WTC11 (cell line): Measurements from ENCODE around the gene SRSF4. TPM values are rescaled to one million over a fixed set of nuclear protein-coding genes. Genes with fewer than 3 reads are reported as not detected.

Source experiments
- ATAC-seq: fragments of 200-7000 bp; cut with Tn5 transposase; 2 replicates; pipeline ENCODE4 v1.10.0; 2021; ENCODE audit warnings: mild to moderate bottlenecking, moderate library complexity
- CTCF ChIA-PET: fragments of 300-600 bp; sonication (Branson Sonifier 250); formaldehyde crosslinking; loops from one replicate; lab custom pipeline; 2021; ENCODE audit warnings: antibody characterized with exemption; lab: Charles Lee
- POLR2A ChIA-PET: fragments of 350-600 bp; sonication (Branson Sonifier 250); formaldehyde crosslinking; loops from one replicate; lab custom pipeline; 2021; ENCODE audit warnings: antibody characterized with exemption; lab: Charles Lee
- DNase-seq: peaks from one replicate; pipeline ENCODE4 v3.0.0; 2021; ENCODE audit warnings: low spot score
- H3K27ac Mint-ChIP-seq: 2 replicates; pipeline ENCODE4 v1.8.0; 2021; ENCODE audit warnings: mixed read lengths
- H3K27me3 Mint-ChIP-seq: 2 replicates; pipeline ENCODE4 v1.8.0; 2021; ENCODE audit warnings: low read depth, mild to moderate bottlenecking, moderate library complexity, mixed read lengths
- H3K36me3 Mint-ChIP-seq: 2 replicates; pipeline ENCODE4 v1.8.0; 2021; ENCODE audit warnings: mixed read lengths
- H3K4me1 Mint-ChIP-seq: 2 replicates; pipeline ENCODE4 v1.8.0; 2022; ENCODE audit warnings: mixed read lengths
- H3K4me3 Mint-ChIP-seq: 2 replicates; pipeline ENCODE4 v1.8.0; 2021; ENCODE audit warnings: mild to moderate bottlenecking, moderate library complexity, mixed read lengths
- H3K9me3 Mint-ChIP-seq: 2 replicates; pipeline ENCODE4 v1.8.0; 2021; ENCODE audit warnings: mixed read lengths
- ATF1 ChIP-seq: sonication (generic); formaldehyde crosslinking; IDR thresholded peaks from 2 replicates; pipeline ENCODE4 v1.8.1; 2023; ENCODE audit warnings: mild to moderate bottlenecking, moderate library complexity, missing genetic modification reagents
- ERG ChIP-seq: fragments of 250-450 bp; sonication (Bioruptor Pico); IDR thresholded peaks from 2 replicates; pipeline ENCODE4 v1.8.0; 2021; ENCODE audit warnings: mild to moderate bottlenecking
- ESRRA ChIP-seq: sonication (generic); formaldehyde crosslinking; IDR thresholded peaks from 2 replicates; pipeline ENCODE4 v1.8.1; 2022; ENCODE audit warnings: mild to moderate bottlenecking, missing genetic modification reagents, borderline replicate concordance
- ETV6 ChIP-seq: sonication (generic); formaldehyde crosslinking; IDR thresholded peaks from 2 replicates; pipeline ENCODE4 v1.8.1; 2022; ENCODE audit warnings: mild to moderate bottlenecking, missing genetic modification reagents
- FOXK1 ChIP-seq: sonication (generic); formaldehyde crosslinking; IDR thresholded peaks from 2 replicates; pipeline ENCODE4 v1.8.0; 2022; ENCODE audit warnings: mild to moderate bottlenecking, moderate library complexity, missing genetic modification reagents
- FOXP1 ChIP-seq: sonication (generic); formaldehyde crosslinking; IDR thresholded peaks from 2 replicates; pipeline ENCODE4 v1.8.0; 2022; ENCODE audit warnings: missing genetic modification reagents, mild to moderate bottlenecking, moderate library complexity, borderline replicate concordance
- HMGA2 ChIP-seq: fragments of 250-450 bp; sonication (Bioruptor Pico); IDR thresholded peaks from 2 replicates; pipeline ENCODE4 v1.4.0; 2021; ENCODE audit warnings: mild to moderate bottlenecking, moderate library complexity
- IRF2 ChIP-seq: sonication (generic); formaldehyde crosslinking; IDR thresholded peaks from 2 replicates; pipeline ENCODE4 v1.8.0; 2022; ENCODE audit warnings: low read depth, missing genetic modification reagents, borderline replicate concordance
- MYBL2 ChIP-seq: sonication (generic); formaldehyde crosslinking; IDR thresholded peaks from 2 replicates; pipeline ENCODE4 v1.8.1; 2023; ENCODE audit warnings: mild to moderate bottlenecking, moderate library complexity, missing genetic modification reagents
- NFE2L1 ChIP-seq: sonication (generic); formaldehyde crosslinking; IDR thresholded peaks from 2 replicates; pipeline ENCODE4 v1.8.1; 2023; ENCODE audit warnings: missing genetic modification reagents
- NR3C1 ChIP-seq: sonication (generic); formaldehyde crosslinking; conservative IDR thresholded peaks from 2 replicates; pipeline ENCODE4 v1.8.1; 2023; ENCODE audit warnings: low read depth, mild to moderate bottlenecking, missing genetic modification reagents
- RELA ChIP-seq: sonication (generic); formaldehyde crosslinking; IDR thresholded peaks from 2 replicates; pipeline ENCODE4 v1.8.1; 2022; ENCODE audit warnings: missing genetic modification reagents, mild to moderate bottlenecking, borderline replicate concordance
- SMAD3 ChIP-seq: sonication (generic); formaldehyde crosslinking; IDR thresholded peaks from 2 replicates; pipeline ENCODE4 v1.8.0; 2022; ENCODE audit warnings: missing genetic modification reagents, mild to moderate bottlenecking, borderline replicate concordance
- SMAD4 ChIP-seq: sonication (generic); formaldehyde crosslinking; IDR thresholded peaks from 2 replicates; pipeline ENCODE4 v1.8.0; 2022; ENCODE audit warnings: mild to moderate bottlenecking, missing genetic modification reagents
- SP1 ChIP-seq: sonication (generic); formaldehyde crosslinking; conservative IDR thresholded peaks from 2 replicates; pipeline ENCODE4 v1.8.1; 2022; ENCODE audit warnings: missing genetic modification reagents
- TEAD4 ChIP-seq: sonication (generic); formaldehyde crosslinking; IDR thresholded peaks from 2 replicates; pipeline ENCODE4 v1.8.0; 2022; ENCODE audit warnings: mild to moderate bottlenecking, missing genetic modification reagents
- TP53 ChIP-seq: sonication (generic); formaldehyde crosslinking; IDR thresholded peaks from 2 replicates; pipeline ENCODE4 v1.8.1; 2023; ENCODE audit warnings: mild to moderate bottlenecking, missing genetic modification reagents
- ZMAT4 ChIP-seq: fragments of 250-450 bp; sonication (Bioruptor Pico); IDR thresholded peaks from 2 replicates; pipeline ENCODE4 v1.9.0; 2021; ENCODE audit warnings: mild to moderate bottlenecking
- ZNF121 ChIP-seq: sonication (generic); formaldehyde crosslinking; IDR thresholded peaks from 2 replicates; pipeline ENCODE4 v1.8.0; 2023; ENCODE audit warnings: missing genetic modification reagents
- ZNF138 ChIP-seq: sonication (generic); formaldehyde crosslinking; conservative IDR thresholded peaks from 2 replicates; pipeline ENCODE4 v1.8.1; 2022; ENCODE audit warnings: mild to moderate bottlenecking, moderate library complexity, missing genetic modification reagents
- ZNF263 ChIP-seq: sonication (generic); formaldehyde crosslinking; IDR thresholded peaks from 2 replicates; pipeline ENCODE4 v1.8.1; 2022; ENCODE audit warnings: low read depth, mild to moderate bottlenecking, moderate library complexity, missing genetic modification reagents
- ZNF425 ChIP-seq: fragments of 250-450 bp; sonication (Bioruptor Pico); conservative IDR thresholded peaks from 2 replicates; pipeline ENCODE4 v1.9.0; 2021; ENCODE audit warnings: mild to moderate bottlenecking
- ZNF671 ChIP-seq: fragments of 250-450 bp; sonication (Bioruptor Pico); IDR thresholded peaks from 2 replicates; pipeline ENCODE4 v1.8.0; 2021; ENCODE audit warnings: mild to moderate bottlenecking
- total RNA-seq: library from RNA; stranded (reverse); gene quantifications from 3 replicates; pipeline ENCODE4 v1.2.3, GENCODE V29; 2021
- TF ChIP-seq, protein P1 (sequence below): fragments of 250-450 bp; sonication (Bioruptor Pico); IDR thresholded peaks from 2 replicates; pipeline ENCODE4 v1.9.0; 2021; ENCODE audit warnings: moderate library complexity, mild to moderate bottlenecking, inconsistent platforms, borderline replicate concordance
- TF ChIP-seq, protein P2 (sequence below): sonication (generic); formaldehyde crosslinking; IDR thresholded peaks from 2 replicates; pipeline ENCODE4 v1.8.1; 2022; ENCODE audit warnings: mild to moderate bottlenecking, moderate library complexity, missing genetic modification reagents
- TF ChIP-seq, protein P3 (sequence below): sonication (generic); formaldehyde crosslinking; IDR thresholded peaks from 2 replicates; pipeline ENCODE4 v1.8.0; 2022; ENCODE audit warnings: mild to moderate bottlenecking, missing genetic modification reagents
- TF ChIP-seq, protein P4 (sequence below): fragments of 250-450 bp; sonication (Bioruptor Pico); IDR thresholded peaks from 2 replicates; pipeline ENCODE4 v1.9.0; 2021; ENCODE audit warnings: mild to moderate bottlenecking

The SRSF4 gene
- total RNA-seq, 1 experiment from 2014 or later: 99.9 TPM

DNA sequence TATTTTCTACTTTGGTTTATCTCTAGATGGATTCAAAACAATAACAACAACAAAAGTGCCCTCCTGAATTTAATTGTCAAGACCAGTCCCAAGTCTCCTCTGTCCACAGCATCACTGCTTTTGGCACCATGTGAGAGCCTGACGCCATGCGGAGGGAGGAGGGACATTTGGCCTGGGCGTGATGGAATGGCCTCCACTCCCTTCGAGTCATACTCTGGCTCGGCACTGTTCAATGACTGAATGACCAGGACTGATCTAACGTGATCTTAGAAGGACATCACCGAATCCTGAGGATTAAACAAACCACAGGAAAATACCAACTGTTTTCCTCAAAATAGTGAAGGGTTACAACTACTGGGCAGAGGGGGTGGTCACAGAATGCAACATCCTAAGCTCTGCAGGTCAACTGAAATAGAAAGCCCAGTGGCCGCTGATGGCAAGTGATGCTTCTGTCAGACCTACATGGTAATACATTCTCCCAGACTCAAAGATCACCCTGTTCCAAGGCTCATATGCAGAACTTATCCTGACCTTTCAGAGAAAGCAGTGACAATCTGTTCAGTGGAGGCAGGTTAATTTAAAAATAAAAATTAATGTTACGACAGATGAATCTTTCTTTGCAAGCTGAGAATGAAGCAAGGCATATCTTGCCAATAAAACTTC lies 19.1 kb downstream of the SRSF4 start:
- POLR2A ChIA-PET: no interaction called here
- TF ChIP-seq, protein P1, sequence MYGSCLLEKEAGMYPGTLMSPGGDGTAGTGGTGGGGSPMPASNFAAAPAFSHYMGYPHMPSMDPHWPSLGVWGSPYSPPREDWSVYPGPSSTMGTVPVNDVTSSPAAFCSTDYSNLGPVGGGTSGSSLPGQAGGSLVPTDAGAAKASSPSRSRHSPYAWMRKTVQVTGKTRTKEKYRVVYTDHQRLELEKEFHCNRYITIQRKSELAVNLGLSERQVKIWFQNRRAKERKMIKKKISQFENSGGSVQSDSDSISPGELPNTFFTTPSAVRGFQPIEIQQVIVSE (CRISPR knock-in tag): no peak
- TF ChIP-seq HMGA2 (CRISPR knock-in tag): no peak
- TF ChIP-seq ESRRA: no peak
- TF ChIP-seq MYBL2: no peak
- no peak for TF ChIP-seq ZNF671 (CRISPR knock-in tag)
- TF ChIP-seq FOXP1: no peak
- TF ChIP-seq RELA (CRISPR knock-in tag): no peak
- TF ChIP-seq SP1: no peak
- TF ChIP-seq TP53 (CRISPR knock-in tag): no peak
- TF ChIP-seq, protein P2, sequence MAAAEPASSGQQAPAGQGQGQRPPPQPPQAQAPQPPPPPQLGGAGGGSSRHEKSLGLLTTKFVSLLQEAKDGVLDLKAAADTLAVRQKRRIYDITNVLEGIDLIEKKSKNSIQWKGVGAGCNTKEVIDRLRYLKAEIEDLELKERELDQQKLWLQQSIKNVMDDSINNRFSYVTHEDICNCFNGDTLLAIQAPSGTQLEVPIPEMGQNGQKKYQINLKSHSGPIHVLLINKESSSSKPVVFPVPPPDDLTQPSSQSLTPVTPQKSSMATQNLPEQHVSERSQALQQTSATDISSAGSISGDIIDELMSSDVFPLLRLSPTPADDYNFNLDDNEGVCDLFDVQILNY: no peak
- TF ChIP-seq SMAD4 (CRISPR knock-in tag): no peak
- no peak for TF ChIP-seq NR3C1 (CRISPR knock-in tag)
- no peak for TF ChIP-seq IRF2
- no peak for TF ChIP-seq SMAD3
- no peak for TF ChIP-seq ZNF263 (CRISPR knock-in tag)
- no peak for TF ChIP-seq ERG
- no peak for TF ChIP-seq TEAD4 (CRISPR knock-in tag)
- TF ChIP-seq NFE2L1: no peak
- no peak for TF ChIP-seq ZMAT4 (CRISPR knock-in tag)
- Mint-ChIP-seq H3K27me3 (no peaks in the 10 kb centered on the region), H3K27ac (peak overlapping the region; percentile 34), H3K9me3 (no peaks in the 10 kb centered on the region), H3K36me3 (peaks cover 31% of the 10 kb centered on the region), H3K4me3 (no peak overlapping the region), H3K4me1 (peaks cover 71% of the 10 kb centered on the region)
- CTCF ChIA-PET: interaction anchor here (1.3 to 2.5 kb wide), 2 partner anchors 19 to 35 kb away, joined by 4 to 15 read pairs; partner anchors contain the start of gene SRSF4
- DNase-seq: no peak
- ATAC-seq: no peak

- CTCF ChIA-PET: interaction anchor here (1.3 to 2.5 kb wide), 2 partner anchors 20 to 35 kb away, joined by 4 to 15 read pairs; partner anchors contain the start of gene SRSF4
- no peak for TF ChIP-seq ETV6 (CRISPR knock-in tag)
- TF ChIP-seq, protein P3, sequence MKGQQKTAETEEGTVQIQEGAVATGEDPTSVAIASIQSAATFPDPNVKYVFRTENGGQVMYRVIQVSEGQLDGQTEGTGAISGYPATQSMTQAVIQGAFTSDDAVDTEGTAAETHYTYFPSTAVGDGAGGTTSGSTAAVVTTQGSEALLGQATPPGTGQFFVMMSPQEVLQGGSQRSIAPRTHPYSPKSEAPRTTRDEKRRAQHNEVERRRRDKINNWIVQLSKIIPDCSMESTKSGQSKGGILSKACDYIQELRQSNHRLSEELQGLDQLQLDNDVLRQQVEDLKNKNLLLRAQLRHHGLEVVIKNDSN (CRISPR knock-in tag): no peak
- no peak for TF ChIP-seq ZNF425 (CRISPR knock-in tag)
- TF ChIP-seq ERG: no peak
- no peak for TF ChIP-seq ZNF138
- TF ChIP-seq, protein P4, sequence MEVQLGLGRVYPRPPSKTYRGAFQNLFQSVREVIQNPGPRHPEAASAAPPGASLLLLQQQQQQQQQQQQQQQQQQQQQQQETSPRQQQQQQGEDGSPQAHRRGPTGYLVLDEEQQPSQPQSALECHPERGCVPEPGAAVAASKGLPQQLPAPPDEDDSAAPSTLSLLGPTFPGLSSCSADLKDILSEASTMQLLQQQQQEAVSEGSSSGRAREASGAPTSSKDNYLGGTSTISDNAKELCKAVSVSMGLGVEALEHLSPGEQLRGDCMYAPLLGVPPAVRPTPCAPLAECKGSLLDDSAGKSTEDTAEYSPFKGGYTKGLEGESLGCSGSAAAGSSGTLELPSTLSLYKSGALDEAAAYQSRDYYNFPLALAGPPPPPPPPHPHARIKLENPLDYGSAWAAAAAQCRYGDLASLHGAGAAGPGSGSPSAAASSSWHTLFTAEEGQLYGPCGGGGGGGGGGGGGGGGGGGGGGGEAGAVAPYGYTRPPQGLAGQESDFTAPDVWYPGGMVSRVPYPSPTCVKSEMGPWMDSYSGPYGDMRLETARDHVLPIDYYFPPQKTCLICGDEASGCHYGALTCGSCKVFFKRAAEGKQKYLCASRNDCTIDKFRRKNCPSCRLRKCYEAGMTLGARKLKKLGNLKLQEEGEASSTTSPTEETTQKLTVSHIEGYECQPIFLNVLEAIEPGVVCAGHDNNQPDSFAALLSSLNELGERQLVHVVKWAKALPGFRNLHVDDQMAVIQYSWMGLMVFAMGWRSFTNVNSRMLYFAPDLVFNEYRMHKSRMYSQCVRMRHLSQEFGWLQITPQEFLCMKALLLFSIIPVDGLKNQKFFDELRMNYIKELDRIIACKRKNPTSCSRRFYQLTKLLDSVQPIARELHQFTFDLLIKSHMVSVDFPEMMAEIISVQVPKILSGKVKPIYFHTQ (CRISPR knock-in tag): no peak
- TF ChIP-seq ZNF121 (CRISPR knock-in tag): no peak
- no peak for TF ChIP-seq FOXK1
- no peak for TF ChIP-seq ATF1 (CRISPR knock-in tag)
These were observed 19.7 kb downstream of the SRSF4 start for GRCh38 chr1:29162025-29162424.

More at GRCh38 chr1:29162025-29162424, 19.7 kb downstream of the SRSF4 start:
- POLR2A ChIA-PET: no interaction called here
- Mint-ChIP-seq H3K9me3 (no peaks in the 10 kb centered on the region), H3K36me3 (peaks cover 34% of the 10 kb centered on the region), H3K27ac (peak overlapping the region; percentile 49), H3K4me3 (no peak overlapping the region), H3K27me3 (no peaks in the 10 kb centered on the region), H3K4me1 (peaks cover 72% of the 10 kb centered on the region)
- DNase-seq: no peak
- ATAC-seq: no peak
